ENCODE data around the gene RYR2.

DNA sequence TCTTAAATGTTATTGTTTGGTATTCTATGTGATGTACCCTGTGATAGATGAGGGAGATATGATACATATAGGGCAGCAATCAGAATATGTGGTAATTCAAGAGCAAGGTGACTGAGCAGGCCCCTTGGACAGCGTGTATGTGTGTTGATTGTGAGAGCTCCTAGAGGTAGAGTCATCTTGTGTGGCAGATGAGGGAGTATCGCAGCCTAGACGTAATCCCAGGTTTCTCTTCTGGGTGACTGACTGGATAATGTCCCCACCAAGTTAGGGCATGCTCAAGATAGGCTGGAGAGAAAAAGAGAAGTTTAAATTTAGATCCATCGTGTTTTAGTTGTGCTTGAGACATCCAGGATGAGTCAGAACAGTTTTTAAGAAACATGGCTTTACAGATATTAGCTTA is 663.5 kb downstream of the RYR2 start:
- TF ChIP-seq, protein P1, sequence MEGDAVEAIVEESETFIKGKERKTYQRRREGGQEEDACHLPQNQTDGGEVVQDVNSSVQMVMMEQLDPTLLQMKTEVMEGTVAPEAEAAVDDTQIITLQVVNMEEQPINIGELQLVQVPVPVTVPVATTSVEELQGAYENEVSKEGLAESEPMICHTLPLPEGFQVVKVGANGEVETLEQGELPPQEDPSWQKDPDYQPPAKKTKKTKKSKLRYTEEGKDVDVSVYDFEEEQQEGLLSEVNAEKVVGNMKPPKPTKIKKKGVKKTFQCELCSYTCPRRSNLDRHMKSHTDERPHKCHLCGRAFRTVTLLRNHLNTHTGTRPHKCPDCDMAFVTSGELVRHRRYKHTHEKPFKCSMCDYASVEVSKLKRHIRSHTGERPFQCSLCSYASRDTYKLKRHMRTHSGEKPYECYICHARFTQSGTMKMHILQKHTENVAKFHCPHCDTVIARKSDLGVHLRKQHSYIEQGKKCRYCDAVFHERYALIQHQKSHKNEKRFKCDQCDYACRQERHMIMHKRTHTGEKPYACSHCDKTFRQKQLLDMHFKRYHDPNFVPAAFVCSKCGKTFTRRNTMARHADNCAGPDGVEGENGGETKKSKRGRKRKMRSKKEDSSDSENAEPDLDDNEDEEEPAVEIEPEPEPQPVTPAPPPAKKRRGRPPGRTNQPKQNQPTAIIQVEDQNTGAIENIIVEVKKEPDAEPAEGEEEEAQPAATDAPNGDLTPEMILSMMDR (IDR thresholded peaks at IDR 0.05), result no peak
- no peak for TF ChIP-seq POLR2A (IDR thresholded peaks at IDR 0.05)
